HPDE6-E6E7 (cell line): Measurements from ENCODE around the gene MAP2K7.
"Not testable (repeated sequence)": the region's sequence is repeated elsewhere in the genome, so short reads cannot be mapped to it uniquely, and the experiment has no call there.

Experiments
- DNase-seq: peaks from one replicate; pipeline ENCODE4 v3.0.0; 2011; ENCODE audit warnings: missing footprints; ENCODE audit errors: extremely low spot score

The MAP2K7 gene

GRCh38 chr19:7919610-7920518 lies 16.2 kb downstream of the MAP2K7 start, which contains the start of gene SNAPC2:
Gene SNAPC2, plus strand, starts transcription at chr19:7920338. Its CDS starts 29 bp downstream, at chr19:7920367.
- peak; percentile 82 for DNase-seq

- DNase-seq = no peak
Observed at GRCh38 chr19:7920519-7921301, 17.0 kb downstream of the MAP2K7 start.

DNA sequence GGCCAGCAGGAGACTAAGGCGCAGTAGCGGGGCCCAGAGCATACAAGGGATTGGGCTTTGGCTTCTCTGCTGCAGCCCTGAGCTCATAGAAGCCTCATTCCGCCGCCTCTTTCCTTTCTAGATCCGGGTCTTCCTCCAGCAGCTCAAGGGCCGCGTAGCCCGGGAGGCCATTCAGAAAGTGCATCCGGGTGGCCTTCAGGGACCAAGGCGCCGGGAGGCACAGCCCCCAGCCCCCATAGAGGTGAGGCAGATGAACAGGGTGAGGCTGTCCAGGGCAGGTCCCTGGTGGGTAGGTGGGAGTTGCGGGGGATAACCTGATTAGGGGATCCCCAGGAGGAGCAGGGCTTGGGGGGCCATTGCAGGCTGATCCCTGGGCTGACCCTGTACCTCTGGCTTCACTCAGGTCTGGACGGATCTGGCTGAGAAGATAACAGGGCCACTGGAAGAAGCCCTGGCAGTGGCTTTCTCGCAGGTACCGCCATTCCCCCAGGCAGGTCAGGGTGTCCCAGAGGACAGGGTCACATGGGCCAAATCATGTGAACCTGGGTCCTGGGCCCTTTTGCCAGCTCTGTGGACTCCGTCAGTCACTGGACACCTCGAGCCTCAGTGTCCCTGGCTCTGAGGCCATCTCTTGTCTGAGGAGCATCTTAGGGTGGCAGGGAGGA lies 17.8 kb downstream of the MAP2K7 start:
- DNase-seq = no peak

DNA sequence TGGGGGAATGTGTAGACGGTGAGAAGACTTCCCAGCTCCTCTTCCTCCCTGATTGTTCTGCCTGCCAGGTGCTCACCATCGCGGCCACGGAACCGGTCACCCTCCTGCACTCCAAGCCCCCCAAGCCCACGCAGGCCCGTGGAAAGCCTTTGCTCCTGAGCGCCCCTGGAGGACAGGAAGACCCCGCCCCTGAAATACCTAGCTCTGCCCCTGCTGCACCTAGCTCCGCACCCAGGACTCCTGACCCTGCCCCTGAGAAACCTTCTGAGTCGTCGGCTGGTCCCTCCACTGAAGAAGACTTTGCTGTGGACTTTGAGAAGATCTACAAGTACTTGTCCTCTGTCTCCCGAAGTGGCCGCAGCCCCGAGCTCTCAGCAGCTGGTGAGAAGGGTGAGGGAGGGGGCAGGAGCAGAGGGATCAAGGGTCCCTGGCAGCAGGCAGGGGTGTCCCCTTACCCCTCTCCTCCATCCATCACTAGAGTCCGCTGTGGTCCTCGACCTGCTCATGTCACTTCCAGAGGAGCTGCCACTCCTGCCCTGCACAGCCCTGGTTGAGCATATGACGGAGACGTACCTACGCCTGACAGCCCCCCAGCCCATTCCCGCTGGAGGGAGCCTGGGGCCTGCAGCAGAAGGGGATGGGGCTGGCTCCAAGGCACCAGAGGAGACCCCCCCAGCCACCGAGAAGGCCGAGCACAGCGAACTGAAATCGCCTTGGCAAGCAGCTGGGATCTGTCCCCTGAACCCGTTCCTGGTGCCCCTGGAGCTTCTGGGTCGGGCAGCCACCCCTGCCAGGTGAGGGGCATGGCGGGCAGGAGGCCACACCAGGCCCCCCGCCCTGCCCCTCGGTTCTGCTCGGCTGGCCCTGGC lies 18.5 kb downstream of the MAP2K7 start:
- DNase-seq = no peak

- no peak for DNase-seq
Observed at GRCh38 chr19:7922836-7923195, 19.1 kb downstream of the MAP2K7 start.

DNA sequence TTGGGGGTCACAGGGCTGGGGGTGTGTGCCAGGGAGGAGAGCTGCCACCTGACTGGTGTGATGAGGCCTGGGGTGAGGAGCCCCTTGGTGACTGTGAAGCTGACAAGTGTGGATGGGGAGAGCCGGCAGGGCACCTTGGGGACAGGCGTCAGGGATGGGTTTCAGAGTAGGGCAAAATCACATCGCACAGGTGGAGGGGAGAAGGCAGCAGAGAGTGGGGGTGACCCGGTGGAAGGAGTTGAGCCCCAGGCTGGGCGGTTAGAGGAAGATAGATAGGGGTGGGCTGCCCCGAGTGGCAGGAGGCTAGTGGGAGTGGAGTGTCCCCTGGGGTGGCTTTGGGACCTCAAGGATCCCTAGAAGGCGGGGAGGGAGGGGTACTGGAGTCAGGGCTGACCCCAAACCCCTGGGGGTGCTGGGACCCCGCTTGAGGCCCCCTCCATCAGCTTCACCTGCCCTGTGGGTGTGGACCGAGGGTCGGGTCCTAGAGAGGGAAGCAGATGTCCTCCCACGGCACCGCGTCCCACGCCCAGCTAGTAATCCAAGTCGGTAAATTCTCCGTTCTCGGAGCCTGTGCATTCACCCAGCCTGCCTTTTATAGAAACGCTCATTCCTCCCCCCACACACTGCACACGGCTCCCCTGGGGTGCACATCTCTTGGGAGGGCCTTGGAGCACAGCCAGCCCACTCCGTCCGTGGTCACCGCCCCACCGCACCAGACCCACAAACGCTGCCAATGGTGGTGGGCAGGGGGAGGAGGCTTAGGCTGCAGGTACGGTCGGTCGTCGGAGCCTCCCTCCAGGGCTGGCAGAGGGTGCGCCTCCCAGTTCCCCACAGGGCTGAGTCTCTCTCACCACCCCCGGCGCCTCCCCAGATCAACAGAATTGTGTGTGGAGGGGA lies 19.9 kb downstream of the MAP2K7 start:
- DNase-seq = no peak

DNA sequence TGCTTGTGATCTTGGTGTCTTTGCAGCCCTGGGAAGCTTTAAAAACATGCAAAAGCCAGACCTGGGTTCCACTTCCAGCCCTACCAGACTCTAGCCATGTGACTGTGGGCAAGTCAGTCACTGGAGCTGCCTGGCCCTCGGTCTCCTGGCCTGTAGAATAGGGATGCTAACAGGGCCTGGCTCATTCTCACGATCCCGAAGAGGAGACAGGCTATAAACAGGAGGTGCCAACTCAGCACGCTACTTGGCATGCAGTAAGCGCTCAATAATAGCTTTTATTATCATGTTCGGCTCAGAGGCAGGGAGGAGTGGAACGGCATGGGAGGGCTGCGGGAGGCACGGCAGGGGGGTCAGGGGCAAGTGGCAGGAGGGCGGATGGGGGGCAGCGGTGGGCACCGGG lies 20.6 kb downstream of the MAP2K7 start:
- no peak for DNase-seq

GRCh38 chr19:7924651-7925170 lies 21.0 kb downstream of the MAP2K7 start:
- DNase-seq = no peak

DNA sequence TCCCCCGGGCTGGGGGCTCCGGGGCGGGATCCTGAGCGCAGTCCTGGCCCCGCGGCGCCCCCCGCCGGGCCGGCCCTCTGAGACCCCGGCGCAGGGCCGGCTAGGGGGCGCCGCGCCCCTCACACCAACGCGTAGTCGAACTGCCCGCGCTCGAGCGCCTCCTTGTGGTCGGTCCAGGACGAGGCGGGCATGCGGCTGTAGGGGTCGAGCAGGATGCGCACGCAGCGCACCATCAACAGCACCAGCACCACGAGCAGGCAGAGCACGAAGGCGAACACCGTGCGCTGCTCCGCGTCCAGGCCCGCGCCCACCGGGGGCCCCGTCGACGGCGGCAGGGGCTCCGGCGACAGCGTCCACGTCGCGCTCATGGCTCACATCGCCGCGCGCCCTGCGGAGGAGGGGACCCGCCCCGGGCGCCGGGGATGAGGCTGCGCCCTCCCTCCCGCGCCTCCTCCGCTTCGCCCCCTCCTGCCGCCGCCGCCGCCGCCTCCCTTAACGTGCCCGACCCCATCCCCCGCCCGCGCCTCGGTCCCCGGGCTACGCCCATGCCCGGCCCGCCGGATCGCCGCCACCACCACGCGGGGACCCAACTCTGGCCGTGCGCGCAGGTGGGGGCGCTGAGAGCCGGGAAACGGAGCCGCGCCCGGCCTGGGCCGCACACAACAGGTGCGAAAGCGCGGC lies 21.6 kb downstream of the MAP2K7 start:
- DNase-seq = no peak

- no peak for DNase-seq
Observed at GRCh38 chr19:7926021-7926726, 22.5 kb downstream of the MAP2K7 start, which contains the start of gene CTXN1. Gene CTXN1, minus strand, starts transcription at chr19:7926135. Its CDS starts 597 bp downstream, at chr19:7925538.

DNA sequence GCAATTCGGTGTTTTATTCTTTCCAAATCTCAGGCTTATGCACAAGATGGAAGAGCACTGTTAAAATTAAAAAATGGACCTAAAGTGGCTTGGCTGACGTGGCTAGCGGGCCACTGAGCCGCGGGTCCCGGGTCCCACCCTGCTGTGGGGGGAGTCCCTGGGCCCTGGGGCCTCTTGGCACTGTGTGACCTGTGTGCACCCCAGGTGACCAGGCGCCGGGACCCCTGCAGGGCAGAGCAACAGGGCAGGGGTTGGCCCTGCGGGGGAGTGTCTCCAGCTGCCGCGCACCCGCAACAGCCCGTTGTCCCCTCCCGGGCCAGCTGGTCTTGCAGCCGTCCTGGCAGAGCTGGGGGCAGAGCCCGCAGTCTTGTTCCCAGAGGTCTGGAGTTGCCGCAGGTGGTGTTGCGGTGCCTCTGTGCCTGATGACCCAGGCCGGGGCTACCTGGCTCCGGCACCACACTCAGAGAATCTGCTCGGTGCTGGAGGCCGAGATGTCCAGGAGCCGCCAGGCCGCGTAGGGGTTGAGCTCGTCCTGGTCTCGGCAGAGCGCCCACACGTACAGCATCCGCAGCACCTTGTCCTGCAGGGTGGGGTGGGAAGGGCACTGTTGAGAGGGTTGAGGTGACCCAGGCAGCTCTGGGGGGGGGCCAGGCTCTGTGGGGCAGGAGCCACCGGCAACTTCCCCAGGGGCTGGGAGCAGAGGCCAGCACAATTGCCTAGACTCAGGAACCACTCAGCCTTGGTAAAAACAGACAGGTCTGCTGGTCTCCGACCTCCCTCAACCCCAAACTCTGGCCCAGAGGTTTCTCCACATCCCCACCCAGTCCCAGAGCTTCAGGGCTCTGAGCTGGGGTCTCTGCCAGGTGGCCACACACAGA lies 23.3 kb downstream of the MAP2K7 start:
- no peak for DNase-seq

DNA sequence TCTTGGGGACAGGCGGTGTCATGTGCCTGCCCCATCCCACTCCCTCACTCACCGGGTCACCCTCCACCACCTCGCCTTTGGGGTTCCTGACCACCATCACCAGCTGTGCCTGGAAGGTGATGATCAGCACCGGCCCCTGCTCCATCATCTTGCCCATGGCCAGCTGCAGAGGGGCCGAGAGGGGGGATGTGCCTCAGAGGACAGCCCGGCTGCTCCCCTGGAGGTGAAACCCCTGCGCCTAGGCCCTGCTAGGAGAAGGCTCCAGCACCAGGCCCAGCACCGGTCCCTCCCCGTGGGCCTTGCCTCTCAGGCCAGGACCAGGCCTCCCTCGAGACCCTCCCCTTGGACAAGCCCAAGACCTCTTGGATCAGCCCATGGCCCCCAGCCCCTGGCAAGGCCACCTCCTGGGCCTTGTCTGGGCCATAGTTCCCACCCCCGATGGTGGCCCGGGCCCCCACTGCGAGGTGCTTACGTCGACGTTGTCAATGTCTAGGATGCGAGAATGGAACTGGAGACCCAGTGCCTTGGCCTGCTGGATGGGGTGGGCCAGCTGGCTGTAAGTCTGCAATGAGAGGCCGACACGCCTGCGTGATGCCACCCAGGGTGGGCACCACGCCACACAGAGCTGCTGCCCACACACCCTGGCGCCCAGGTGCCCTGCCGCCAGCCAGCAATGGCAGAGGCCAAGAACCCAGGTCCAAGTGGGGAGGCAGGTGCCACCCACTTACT lies 24.1 kb downstream of the MAP2K7 start:
- no peak for DNase-seq

DNA sequence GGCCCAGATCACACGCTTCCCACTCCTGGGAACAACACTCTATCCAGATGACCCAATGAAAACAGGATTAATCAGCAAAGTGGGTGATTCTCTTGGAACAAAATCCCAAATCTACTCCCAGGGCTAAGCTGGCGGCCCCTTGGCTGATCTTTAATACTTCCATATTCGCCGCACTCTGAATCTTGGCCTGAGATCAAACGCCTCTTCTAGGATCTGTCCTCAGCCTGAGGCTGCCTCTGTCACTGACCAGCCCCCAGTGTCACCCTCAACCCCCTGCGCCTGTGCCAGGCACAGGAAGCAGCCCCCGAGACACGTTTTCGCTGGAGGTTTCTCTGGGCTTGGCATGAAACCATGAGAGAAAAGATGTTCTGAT lies 24.6 kb downstream of the MAP2K7 start:
- DNase-seq = no peak

DNA sequence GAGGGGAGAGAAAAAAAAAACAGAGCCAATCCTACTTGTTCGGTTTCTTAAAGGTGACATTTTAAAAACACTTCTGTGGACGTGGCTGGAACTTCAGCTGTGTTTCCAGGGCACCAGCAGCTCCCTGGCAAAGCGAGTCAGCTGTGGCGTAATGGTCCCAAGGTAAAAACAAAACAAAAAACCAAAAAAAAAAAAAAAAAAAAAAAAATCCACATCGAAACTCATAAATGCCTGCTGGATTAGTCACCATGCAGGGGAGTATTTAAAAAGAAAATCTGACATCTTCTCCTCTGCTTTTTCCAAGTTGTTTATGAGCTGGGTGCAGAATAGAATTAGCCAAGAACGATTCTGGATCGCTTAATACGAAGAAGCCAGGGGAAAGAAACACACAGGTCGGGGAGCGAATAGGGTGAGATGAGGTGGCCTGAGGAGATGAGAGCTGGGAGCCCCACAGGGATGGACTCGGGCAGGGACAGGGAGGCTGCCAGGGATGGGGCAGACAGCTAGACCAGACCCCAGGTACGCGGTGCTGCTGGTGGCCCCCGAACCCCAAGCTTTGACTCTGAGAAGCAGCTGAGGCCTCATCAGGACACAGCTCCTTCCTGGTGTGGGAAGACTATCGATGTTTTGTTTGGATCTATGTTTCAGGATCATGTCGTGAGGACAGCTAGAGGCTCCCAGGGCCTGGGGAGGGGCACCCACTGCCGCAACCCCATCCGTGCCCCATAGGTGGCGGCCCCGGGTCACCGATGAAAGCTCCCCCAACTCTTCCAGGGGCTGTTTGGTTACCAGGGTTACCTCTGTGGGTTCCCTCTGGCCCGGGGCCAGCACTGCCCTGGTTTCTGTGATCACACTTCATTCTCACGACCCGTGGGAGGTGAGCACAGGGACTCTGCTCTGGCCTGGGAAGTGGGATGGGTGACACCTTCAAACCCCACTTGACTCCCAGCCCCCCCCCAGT lies 25.3 kb downstream of the MAP2K7 start:
- no peak for DNase-seq

DNA sequence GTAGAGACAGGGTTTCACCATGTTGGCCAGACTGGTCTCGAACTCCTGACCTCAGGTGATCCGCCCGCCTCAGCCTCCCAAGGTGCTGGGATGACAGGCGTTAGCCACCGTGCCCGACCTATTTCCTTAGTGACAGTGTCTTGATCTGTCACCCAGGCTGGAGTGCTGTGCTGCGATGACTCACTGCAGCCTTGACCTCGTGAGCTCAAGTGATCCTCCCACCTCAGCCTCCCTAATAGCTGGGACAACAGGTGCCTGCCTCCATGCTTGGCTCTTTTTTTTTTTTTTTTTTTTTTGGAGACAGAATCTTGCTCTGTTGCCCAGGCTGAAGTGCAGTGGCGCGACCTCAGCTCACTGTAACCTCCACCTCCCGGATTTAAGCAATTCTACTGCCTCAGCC lies 26.4 kb downstream of the MAP2K7 start:
- not testable (repeated sequence) for DNase-seq

DNA sequence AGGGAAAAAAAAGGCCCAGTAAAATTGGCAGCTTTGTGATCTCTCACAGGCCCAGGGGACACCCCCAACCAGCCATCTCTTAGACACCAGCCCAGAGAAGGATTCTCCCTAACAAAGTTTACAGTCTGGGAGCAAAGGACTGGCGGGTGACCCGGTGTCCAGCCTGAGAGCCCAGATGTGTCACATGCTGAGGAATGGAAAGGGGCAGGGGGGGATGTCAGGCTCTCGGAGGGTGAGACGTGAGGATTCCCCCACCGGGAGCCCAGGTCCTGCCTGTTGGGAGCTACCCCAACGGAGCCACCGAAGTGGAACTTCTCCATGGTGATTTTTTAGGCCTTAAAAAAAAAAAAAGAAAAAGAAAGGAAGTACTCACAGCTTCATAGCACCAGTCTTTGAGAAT lies 27.1 kb downstream of the MAP2K7 start:
- DNase-seq = no peak
